HG02938 (cell line): ENCODE results near the gene ZNF345.

Experiments
- ATAC-seq: cut with Tn5 transposase; IDR thresholded peaks from one replicate; pipeline ENCODE4 v1.9.1; 2021; ENCODE audit warnings: mild to moderate bottlenecking, moderate library complexity; ENCODE audit not compliant: unreplicated experiment

Gene ZNF345

GRCh38 chr19:36850559-36851442 is at the start of gene ZNF345:
TSS of gene ZNF345 (plus strand) at chr19:36850876. CDS start at chr19:36876831, 25,955 bp downstream.
- ATAC-seq: peak; percentile 83

GRCh38 chr19:36805364-36805763 is 45.3 kb upstream of the ZNF345 start:
- ATAC-seq: no peak

GRCh38 chr19:36807029-36807428 is 43.6 kb upstream of the ZNF345 start:
- no peak for ATAC-seq

- no peak for ATAC-seq
Measured at GRCh38 chr19:36819130-36819630, 31.5 kb upstream of the ZNF345 start.

- no peak for ATAC-seq
Measured at GRCh38 chr19:36821758-36822157, 28.9 kb upstream of the ZNF345 start.

DNA sequence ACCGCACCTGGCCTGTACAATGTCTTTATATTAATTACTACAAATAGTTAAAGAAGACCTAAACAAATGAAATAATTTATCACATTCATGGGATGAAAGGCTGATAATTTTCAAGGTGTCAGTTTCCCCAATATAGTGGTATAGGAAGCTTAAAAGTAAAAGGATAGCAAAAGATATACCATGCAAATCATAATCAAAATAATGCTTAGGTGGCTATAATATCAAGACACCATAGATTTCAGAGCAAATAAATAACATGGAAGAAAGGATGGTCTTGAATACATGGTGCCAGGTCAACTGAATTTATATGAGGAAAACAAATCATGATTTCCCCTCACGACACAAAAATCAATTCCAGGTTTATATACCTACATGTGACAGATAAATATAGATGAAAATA is 17.2 kb upstream of the ZNF345 start:
- ATAC-seq: no peak

GRCh38 chr19:36837176-36837905 is 13.3 kb upstream of the ZNF345 start:
- no peak for ATAC-seq

DNA sequence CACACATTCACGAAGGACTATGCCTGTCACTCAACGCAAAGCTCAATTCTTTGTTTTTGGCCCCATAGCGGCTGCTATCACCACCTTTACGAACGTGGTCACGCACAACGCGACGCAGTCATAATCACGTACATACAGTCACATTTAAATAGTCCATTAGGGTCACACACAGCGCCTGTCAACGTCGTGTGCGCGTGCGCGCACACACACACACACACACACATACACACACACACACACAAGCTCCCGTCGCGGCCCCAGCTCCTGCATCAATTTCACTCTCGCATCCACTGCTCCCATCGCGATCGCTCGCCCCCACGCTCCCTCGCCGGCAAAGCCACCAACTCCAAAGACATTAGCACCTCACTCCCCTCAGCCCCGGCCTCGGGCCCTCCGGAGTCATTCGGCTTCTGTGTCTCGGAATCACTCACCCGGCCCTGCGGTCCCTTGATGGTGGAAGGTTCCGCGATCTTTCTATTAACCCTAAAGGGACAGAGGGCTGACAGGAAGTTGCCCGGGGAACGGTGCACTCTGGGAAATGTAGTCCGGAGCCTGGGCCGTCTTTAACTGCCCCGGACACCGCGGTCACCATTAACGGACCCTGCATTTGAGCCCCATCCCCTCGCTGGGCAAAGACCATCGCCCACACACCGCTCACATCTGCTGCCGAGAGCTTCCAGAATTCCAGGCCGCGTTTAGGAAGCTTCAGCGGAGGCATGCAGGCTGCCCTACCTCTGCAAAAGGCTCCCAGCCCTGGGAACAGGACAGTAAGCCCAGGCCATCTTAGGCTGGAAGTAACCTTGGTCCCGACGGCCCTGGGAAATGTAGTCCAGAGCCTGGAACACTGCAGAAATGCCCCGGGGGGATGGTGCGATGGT is 12.5 kb upstream of the ZNF345 start, which contains the start of gene ZNF790:
Gene ZNF790 (minus strand): TSS at position 482 of the 878 bp plus-strand sequence. CDS start 12,768 bp downstream, outside the sequence.
- peak; percentile 89 for ATAC-seq

GRCh38 chr19:36838784-36839324 is 11.8 kb upstream of the ZNF345 start:
- ATAC-seq: no peak

DNA sequence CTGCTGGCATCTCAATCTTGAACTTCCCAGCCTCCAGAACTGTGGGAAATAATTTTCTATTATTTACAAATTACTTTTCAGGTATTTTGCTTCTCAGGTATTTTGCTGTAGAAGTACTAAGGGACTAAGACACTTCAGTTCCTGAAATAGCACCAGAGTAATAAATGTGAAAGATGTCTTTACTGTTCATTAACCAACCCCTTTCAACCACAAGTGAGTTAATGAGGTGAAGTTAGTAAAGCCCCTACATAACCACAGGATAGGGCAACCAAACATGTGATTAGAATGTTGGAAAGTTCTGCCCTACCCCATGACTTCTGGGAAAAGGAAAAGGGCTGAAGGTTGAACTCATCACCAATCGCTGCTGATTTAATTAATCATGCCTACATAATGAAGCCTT is 2.7 kb upstream of the ZNF345 start:
- no peak for ATAC-seq

GRCh38 chr19:36849701-36850558 is 746 bp upstream of the ZNF345 start:
- peak; percentile 83 for ATAC-seq

DNA sequence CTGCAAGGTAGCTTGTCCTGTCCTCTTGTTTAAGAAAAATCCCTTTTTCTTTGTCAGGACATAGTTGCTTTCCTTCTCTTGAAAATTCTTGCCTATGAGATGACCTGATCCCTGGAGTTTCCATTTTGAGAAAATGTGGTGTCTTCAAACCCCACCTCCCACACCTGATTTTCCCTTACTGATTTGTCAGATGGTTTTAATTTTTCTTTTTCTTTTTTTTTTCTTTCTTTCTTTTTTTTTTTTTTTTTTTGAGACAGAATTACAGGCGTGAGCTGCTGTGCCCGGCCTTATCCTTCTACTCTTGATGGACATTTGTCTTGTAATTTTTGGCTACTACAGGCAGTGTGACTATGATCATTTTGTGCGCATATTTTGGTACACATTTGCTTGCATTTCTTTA is 1.2 kb downstream of the ZNF345 start:
- ATAC-seq: no peak

DNA sequence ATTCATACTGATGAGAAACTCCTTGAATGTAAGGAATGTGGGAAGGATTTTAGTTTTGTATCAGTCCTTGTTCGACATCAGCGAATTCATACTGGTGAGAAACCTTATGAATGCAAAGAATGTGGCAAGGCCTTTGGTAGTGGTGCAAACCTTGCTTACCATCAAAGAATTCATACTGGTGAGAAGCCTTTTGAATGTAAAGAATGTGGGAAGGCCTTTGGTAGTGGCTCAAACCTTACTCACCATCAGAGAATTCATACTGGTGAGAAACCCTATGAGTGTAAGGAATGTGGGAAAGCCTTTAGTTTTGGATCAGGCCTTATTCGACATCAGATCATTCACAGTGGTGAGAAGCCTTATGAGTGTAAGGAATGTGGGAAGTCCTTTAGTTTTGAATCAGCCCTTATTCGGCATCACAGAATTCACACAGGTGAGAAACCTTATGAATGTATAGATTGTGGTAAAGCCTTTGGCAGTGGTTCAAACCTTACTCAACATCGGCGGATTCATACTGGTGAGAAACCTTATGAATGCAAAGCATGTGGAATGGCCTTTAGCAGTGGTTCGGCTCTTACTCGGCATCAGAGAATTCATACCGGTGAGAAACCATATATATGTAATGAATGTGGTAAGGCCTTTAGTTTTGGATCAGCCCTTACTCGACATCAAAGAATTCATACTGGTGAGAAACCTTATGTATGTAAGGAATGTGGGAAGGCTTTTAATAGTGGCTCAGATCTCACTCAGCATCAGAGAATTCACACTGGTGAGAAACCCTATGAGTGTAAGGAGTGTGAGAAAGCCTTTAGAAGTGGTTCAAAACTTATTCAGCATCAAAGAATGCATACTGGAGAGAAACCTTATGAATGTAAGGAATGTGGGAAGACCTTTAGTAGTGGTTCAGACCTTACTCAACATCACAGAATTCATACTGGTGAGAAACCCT is 26.6 kb downstream of the ZNF345 start:
- no peak for ATAC-seq

DNA sequence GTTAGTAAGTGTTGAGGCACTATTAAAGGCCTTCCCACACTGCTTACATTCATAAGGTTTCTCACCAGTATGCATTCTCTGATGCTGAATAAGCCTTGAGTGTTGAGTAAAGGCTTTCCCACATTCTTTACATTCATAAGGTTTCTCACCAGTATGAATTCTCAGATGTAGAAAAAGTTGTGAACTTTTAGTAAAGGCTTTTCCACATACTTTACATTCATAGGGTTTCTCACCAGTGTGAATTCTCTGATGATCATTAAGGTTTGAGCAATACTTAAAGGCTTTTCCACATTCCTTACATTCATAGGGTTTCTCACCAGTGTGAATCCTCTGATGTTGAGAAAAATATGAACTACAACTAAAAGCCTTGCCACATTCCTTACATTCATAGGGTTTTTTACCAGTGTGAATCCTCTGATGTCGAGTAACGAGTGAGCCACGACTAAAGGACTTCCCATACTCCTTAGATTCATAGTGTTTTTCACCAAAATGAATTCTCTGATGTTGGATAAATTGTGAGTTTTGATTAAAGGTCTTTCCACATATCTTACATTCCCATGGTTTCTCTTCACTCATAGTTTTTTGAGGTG is 41.2 kb downstream of the ZNF345 start:
- ATAC-seq: no peak

DNA sequence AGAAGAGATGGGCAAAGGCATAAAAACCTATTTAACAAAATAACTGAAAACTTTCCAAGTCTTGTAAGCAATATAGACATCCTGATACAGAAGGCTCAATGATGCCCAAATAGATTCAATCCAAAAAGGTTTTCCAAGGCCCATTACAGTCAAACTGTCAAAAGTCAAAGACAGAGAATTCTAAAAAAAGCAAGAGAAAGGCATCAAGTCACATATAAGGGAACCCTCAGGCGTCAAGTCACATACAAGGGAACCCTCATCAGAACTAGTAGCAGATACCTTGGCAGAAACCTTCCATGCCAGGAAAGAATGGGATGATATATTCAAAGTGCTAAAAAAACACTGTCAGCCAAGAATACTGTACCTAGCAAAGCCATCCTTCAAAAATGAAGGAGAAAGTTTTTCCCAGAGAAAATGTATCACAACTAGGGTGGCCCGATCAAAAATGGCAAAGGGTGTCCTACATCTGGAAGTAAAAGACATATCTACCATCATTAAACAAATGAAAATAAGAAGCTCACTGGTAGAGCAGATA is 44.2 kb downstream of the ZNF345 start:
- no peak for ATAC-seq

GRCh38 chr19:36898422-36898821 is 47.7 kb downstream of the ZNF345 start:
- ATAC-seq: no peak

GRCh38 chr19:36915992-36916830 is 65.5 kb downstream of the ZNF345 start, which contains the start of the genes ZNF568 and ZNF829:
TSS of gene ZNF568 (plus strand) at chr19:36916332. CDS start at chr19:36922771, 6,439 bp downstream.
TSS of gene ZNF829 (minus strand) at chr19:36916291. CDS start at chr19:36915167, 1,124 bp downstream.
- peak; percentile 83 for ATAC-seq
